Measurements from ENCODE around the gene CEP120. TPM values are rescaled to one million over a fixed set of nuclear protein-coding genes. Genes with fewer than 3 reads are reported as not detected.

CEP120 gene
- total RNA-seq, 1 donor, result 24.2 TPM

GRCh38 chr5:123448017-123448617, 24.9 kb upstream of the CEP120 start:
- Histone ChIP-seq H2AFZ (ENCODE audit: low read length) (no peak overlapping the region), H3K27me3 (ENCODE audit: insufficient read depth, low read length) (peaks cover 9% of the 10 kb centered on the region), H3K79me2 (ENCODE audit: insufficient read depth, low read length) (no peaks in the 10 kb centered on the region), H4K20me1 (ENCODE audit: insufficient read depth, low read length) (no peaks in the 10 kb centered on the region), H3K4me1 (ENCODE audit: insufficient read depth, low read length) (no peaks in the 10 kb centered on the region), H3K27ac (ENCODE audit: low read depth, low read length) (no peak overlapping the region), H3K36me3 (ENCODE audit: insufficient read depth, low read length) (no peaks in the 10 kb centered on the region), H3K4me2 (ENCODE audit: insufficient read depth, low read length) (no peak overlapping the region), H3K9me3 (ENCODE audit: low read depth, low read length) (no peaks in the 10 kb centered on the region), H3K4me3 (ENCODE audit: insufficient read depth, low read length) (no peak overlapping the region)
- no peak for DNase-seq (ENCODE audit: insufficient read length, low spot score, missing footprints)
- no peak for TF ChIP-seq CTCF (IDR thresholded peaks at IDR 0.05; ENCODE audit: extremely low read depth, low read depth, low read length)

GRCh38 chr5:123444016-123444415, 20.8 kb upstream of the CEP120 start:
- Histone ChIP-seq H3K4me3 (ENCODE audit: insufficient read depth, low read length) (no peak overlapping the region), H3K79me2 (ENCODE audit: insufficient read depth, low read length) (no peaks in the 10 kb centered on the region), H2AFZ (ENCODE audit: low read length) (no peak overlapping the region), H3K9me3 (ENCODE audit: low read depth, low read length) (no peaks in the 10 kb centered on the region), H3K27me3 (ENCODE audit: insufficient read depth, low read length) (peaks cover 9% of the 10 kb centered on the region), H4K20me1 (ENCODE audit: insufficient read depth, low read length) (no peaks in the 10 kb centered on the region), H3K27ac (ENCODE audit: low read depth, low read length) (no peak overlapping the region), H3K36me3 (ENCODE audit: insufficient read depth, low read length) (no peaks in the 10 kb centered on the region), H3K4me1 (ENCODE audit: insufficient read depth, low read length) (no peaks in the 10 kb centered on the region), H3K4me2 (ENCODE audit: insufficient read depth, low read length) (no peak overlapping the region)
- no peak for DNase-seq (ENCODE audit: insufficient read length, low spot score, missing footprints)
- no peak for TF ChIP-seq CTCF (IDR thresholded peaks at IDR 0.05; ENCODE audit: extremely low read depth, low read depth, low read length)

GRCh38 chr5:123441408-123441807, 18.2 kb upstream of the CEP120 start:
- Histone ChIP-seq H3K27me3 (ENCODE audit: insufficient read depth, low read length) (peaks cover 6% of the 10 kb centered on the region), H3K4me3 (ENCODE audit: insufficient read depth, low read length) (no peak overlapping the region), H2AFZ (ENCODE audit: low read length) (no peak overlapping the region), H3K4me1 (ENCODE audit: insufficient read depth, low read length) (no peaks in the 10 kb centered on the region), H3K4me2 (ENCODE audit: insufficient read depth, low read length) (no peak overlapping the region), H3K27ac (ENCODE audit: low read depth, low read length) (no peak overlapping the region), H4K20me1 (ENCODE audit: insufficient read depth, low read length) (no peaks in the 10 kb centered on the region), H3K79me2 (ENCODE audit: insufficient read depth, low read length) (no peaks in the 10 kb centered on the region), H3K9me3 (ENCODE audit: low read depth, low read length) (no peaks in the 10 kb centered on the region), H3K36me3 (ENCODE audit: insufficient read depth, low read length) (no peaks in the 10 kb centered on the region)
- no peak for TF ChIP-seq CTCF (IDR thresholded peaks at IDR 0.05; ENCODE audit: extremely low read depth, low read depth, low read length)
- DNase-seq (ENCODE audit: insufficient read length, low spot score, missing footprints), result no peak

GRCh38 chr5:123440456-123441181, 17.4 kb upstream of the CEP120 start:
- H3K4me1 ChIP-seq (ENCODE audit: insufficient read depth, low read length), result no peaks in the 10 kb centered on the region
- H3K79me2 ChIP-seq (ENCODE audit: insufficient read depth, low read length), result no peaks in the 10 kb centered on the region
- H3K27ac ChIP-seq (ENCODE audit: low read depth, low read length), result no peak overlapping the region
- H3K9me3 ChIP-seq (ENCODE audit: low read depth, low read length), result no peaks in the 10 kb centered on the region
- no peak for DNase-seq (ENCODE audit: insufficient read length, low spot score, missing footprints)
- H3K36me3 ChIP-seq (ENCODE audit: insufficient read depth, low read length), result no peaks in the 10 kb centered on the region
- peaks cover 5% of the 10 kb centered on the region for H3K27me3 ChIP-seq (ENCODE audit: insufficient read depth, low read length)
- H3K4me3 ChIP-seq (ENCODE audit: insufficient read depth, low read length), result no peak overlapping the region
- H4K20me1 ChIP-seq (ENCODE audit: insufficient read depth, low read length), result no peaks in the 10 kb centered on the region
- no peak overlapping the region for H2AFZ ChIP-seq (ENCODE audit: low read length)
- TF ChIP-seq CTCF (IDR thresholded peaks at IDR 0.05; ENCODE audit: extremely low read depth, low read depth, low read length), result no peak
- H3K4me2 ChIP-seq (ENCODE audit: insufficient read depth, low read length), result no peak overlapping the region

Measured in osteoblast (primary cell).